HepG2 (cell line): ENCODE results near the gene STK32B. TPM values are rescaled to one million over a fixed set of nuclear protein-coding genes. Genes with fewer than 3 reads are reported as not detected.
"Not testable (repeated sequence)": the region's sequence is repeated elsewhere in the genome, so short reads cannot be mapped to it uniquely, and the experiment has no call there.

Experiments
- ATAC-seq: fragments of 200-7000 bp; cut with Tn5 transposase; 3 replicates; pipeline ENCODE4 v1.9.1; 2020; ENCODE audit warnings: mild to moderate bottlenecking, moderate library complexity
- BruUV-seq: library from RNA; stranded (reverse); fragments of 400-500 nt; replicated peaks from 2 replicates; lab custom pipeline; 2021; lab: Mats Ljungman, UMichigan
- CTCF ChIA-PET: fragments of 300-600 bp; formaldehyde crosslinking; extraction: SDS; loops from one replicate; lab custom pipeline; 2021; ENCODE audit warnings: low total read pairs, inconsistent platforms, low intra/inter-chr PET ratio; lab: Yijun Ruan, JAX
- POLR2A ChIA-PET: fragments of 350-600 bp; sonication (Branson Sonifier 250); formaldehyde crosslinking; loops from one replicate; lab custom pipeline; 2020; ENCODE audit warnings: antibody characterized with exemption, inconsistent platforms; lab: Yijun Ruan, JAX
- DNase-seq: peaks from one replicate; pipeline ENCODE4 v3.0.0-alpha.2; 2015; ENCODE audit warnings: low spot score
- FAIRE-seq: peaks from 3 replicates; lab custom pipeline; 2011; peaks lifted over from hg19 to GRCh38; lab: Jason Lieb, UNC
- H2AFZ ChIP-seq: one replicate; pipeline ENCODE4 v1.6.1; 2011; ENCODE audit warnings: low read length, inconsistent platforms
- H3K27ac ChIP-seq: fragments of 300-600 bp; 3 replicates; pipeline ENCODE4 v1.8.0; 2011; ENCODE audit warnings: mixed run types, mild to moderate bottlenecking, mixed read lengths, low read length, inconsistent platforms; ENCODE audit not compliant: insufficient read depth; ENCODE audit errors: extremely low read length
- H3K27me3 ChIP-seq, 2 experiments: fragments of 200-600 bp in 1 of 2; 2 replicates in 1 of 2; 3 replicates in 1 of 2; pipeline versions ENCODE4 v1.6.0 to v1.8.0; 2011; ENCODE audit warnings: low read length in 2 of 2, mild to moderate bottlenecking in 2 of 2, moderate library complexity in 2 of 2, inconsistent platforms in 1 of 2; ENCODE audit not compliant: insufficient read depth in 2 of 2, control insufficient read depth in 1 of 2
- H3K36me3 ChIP-seq, 2 experiments: fragments of 200-600 bp in 1 of 2; replicated peaks in 1 of 2; 2 replicates in 1 of 2; 3 replicates in 1 of 2; pipeline versions ENCODE4 v1.5.1 to v1.8.0; 2011; ENCODE audit warnings: low read length in 2 of 2, inconsistent platforms in 1 of 2; ENCODE audit not compliant: insufficient read depth in 2 of 2, control insufficient read depth in 1 of 2
- H3K4me1 ChIP-seq: 2 replicates; pipeline ENCODE4 v1.5.1; 2012; ENCODE audit warnings: low read length, inconsistent platforms; ENCODE audit not compliant: insufficient read depth
- H3K4me2 ChIP-seq: 2 replicates; pipeline ENCODE4 v1.6.0; 2011; ENCODE audit warnings: low read depth, low read length, inconsistent platforms
- H3K4me3 ChIP-seq, 3 experiments: fragments of 200-600 bp in 1 of 3; sonication (generic), shearing (Covaris generic) in 1 of 3; replicated peaks in 1 of 3; 2 replicates each; pipeline ENCODE4 v1.5.1; 2011 to 2016; ENCODE audit warnings: low read length in 3 of 3, inconsistent platforms in 2 of 3, low read depth in 2 of 3, mild to moderate bottlenecking in 2 of 3, control low read depth in 1 of 3, mixed read lengths in 1 of 3; ENCODE audit not compliant: insufficient read depth in 1 of 3
- H3K79me2 ChIP-seq: one replicate; pipeline ENCODE4 v1.6.1; 2011; ENCODE audit warnings: low read length, inconsistent platforms; ENCODE audit not compliant: insufficient read depth
- H3K9ac ChIP-seq: 2 replicates; pipeline ENCODE4 v1.6.0; 2011; ENCODE audit warnings: mild to moderate bottlenecking, low read depth, low read length, inconsistent platforms; ENCODE audit not compliant: insufficient read depth
- H3K9me3 ChIP-seq: 2 replicates; pipeline ENCODE4 v1.5.1; 2012; ENCODE audit warnings: mild to moderate bottlenecking, low read length
- H4K20me1 ChIP-seq: 2 replicates; pipeline ENCODE4 v1.6.0; 2011; ENCODE audit warnings: inconsistent platforms, mild to moderate bottlenecking, low read length, moderate library complexity; ENCODE audit not compliant: insufficient read depth
- GZF1 ChIP-seq: sonication (generic); formaldehyde crosslinking; IDR thresholded peaks from 2 replicates; pipeline ENCODE4 v1.5.1; 2020; ENCODE audit warnings: mild to moderate bottlenecking, missing genetic modification reagents
- NFYC ChIP-seq: IDR thresholded peaks from 2 replicates; pipeline ENCODE4 v1.6.1; 2016; ENCODE audit warnings: missing genetic modification reagents, missing compliant biosample characterization
- ZFP37 ChIP-seq: sonication (generic); formaldehyde crosslinking; IDR thresholded peaks from 2 replicates; pipeline ENCODE4 v1.4.0; 2020; ENCODE audit warnings: missing genetic modification reagents, borderline replicate concordance
- ZMYM3 ChIP-seq: sonication (generic); formaldehyde crosslinking; IDR thresholded peaks from 2 replicates; pipeline ENCODE4 v1.5.1; 2020; ENCODE audit warnings: mild to moderate bottlenecking, missing genetic modification reagents
- WGBS: methylation state at CpG from one replicate; pipeline ENCODE4 v1.1.6; 2017; ENCODE audit warnings: low lambda C conversion rate; 5-methylcytosine and 5-hydroxymethylcytosine counted together
- in situ Hi-C: cut with HindIII; loops from 2 replicates; pipeline ENCODE4 v1.10.0; 2017; ENCODE audit warnings: low pct_unique_long_range_greater_than_20kb; ENCODE audit not compliant: extremely low pct_ligation_motif_present
- intact Hi-C: fragments of 100-400 bp; cut with micrococcal nuclease; formaldehyde crosslinking; loops from one replicate; pipeline ENCODE4 v1.10.0; 2022; ENCODE audit not compliant: unreplicated experiment
- polyA plus RNA-seq, 8 experiments: library from polyadenylated mRNA; depleted of rRNA in 3 of 8; stranded (reverse) in 7 of 8; unstranded in 1 of 8; fragments of >200 nt; fragmentation: Illumina TruSeq in 4 of 8; extraction: Trizol in 4 of 8; gene quantifications; 2 replicates each; pipeline versions ENCODE4 v1.2.1 to v1.2.3, GENCODE V29; 2011 to 2016; ENCODE audit warnings: low read depth in 4 of 8, missing spikeins in 1 of 8, mixed read lengths in 1 of 8; ENCODE audit not compliant: insufficient read depth in 1 of 8
- total RNA-seq, 5 experiments: library from RNA; depleted of rRNA; stranded (reverse); fragments of >200 nt; fragmentation: Illumina TruSeq; extraction: Trizol; gene quantifications; 2 replicates each; pipeline ENCODE4 v1.2.3, GENCODE V29; 2016; ENCODE audit warnings: low read depth in 1 of 5
- TF ChIP-seq, protein P1 (sequence below): sonication (generic); formaldehyde crosslinking; IDR thresholded peaks from 2 replicates; pipeline ENCODE4 v1.4.0; 2020; ENCODE audit warnings: missing genetic modification reagents

STK32B gene
- total and polyA plus RNA-seq, 2 of the 13 experiments (the other 11 are each of a cell fraction or from before 2014, with no cell fraction given), result not detected

DNA sequence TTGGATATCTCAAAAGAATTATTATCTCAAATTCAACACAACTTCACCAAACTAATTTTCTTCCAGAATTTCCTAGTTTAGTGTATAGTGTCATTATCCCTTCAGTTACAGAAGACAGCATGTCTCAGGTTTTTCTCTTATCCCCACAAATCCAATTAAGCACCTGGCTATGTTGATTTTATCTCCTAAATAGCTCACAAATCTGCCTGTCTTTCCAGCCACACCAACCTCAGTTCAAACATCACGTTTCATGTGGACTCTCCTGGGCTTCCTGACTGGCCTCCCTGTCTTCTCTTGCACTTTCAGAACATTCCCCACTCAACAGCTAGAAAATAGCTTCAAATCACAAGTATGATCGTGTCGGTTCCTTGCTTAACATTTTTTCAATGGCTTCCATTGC, 14.8 kb downstream of the STK32B start (continued):
- TF ChIP-seq, protein P1, sequence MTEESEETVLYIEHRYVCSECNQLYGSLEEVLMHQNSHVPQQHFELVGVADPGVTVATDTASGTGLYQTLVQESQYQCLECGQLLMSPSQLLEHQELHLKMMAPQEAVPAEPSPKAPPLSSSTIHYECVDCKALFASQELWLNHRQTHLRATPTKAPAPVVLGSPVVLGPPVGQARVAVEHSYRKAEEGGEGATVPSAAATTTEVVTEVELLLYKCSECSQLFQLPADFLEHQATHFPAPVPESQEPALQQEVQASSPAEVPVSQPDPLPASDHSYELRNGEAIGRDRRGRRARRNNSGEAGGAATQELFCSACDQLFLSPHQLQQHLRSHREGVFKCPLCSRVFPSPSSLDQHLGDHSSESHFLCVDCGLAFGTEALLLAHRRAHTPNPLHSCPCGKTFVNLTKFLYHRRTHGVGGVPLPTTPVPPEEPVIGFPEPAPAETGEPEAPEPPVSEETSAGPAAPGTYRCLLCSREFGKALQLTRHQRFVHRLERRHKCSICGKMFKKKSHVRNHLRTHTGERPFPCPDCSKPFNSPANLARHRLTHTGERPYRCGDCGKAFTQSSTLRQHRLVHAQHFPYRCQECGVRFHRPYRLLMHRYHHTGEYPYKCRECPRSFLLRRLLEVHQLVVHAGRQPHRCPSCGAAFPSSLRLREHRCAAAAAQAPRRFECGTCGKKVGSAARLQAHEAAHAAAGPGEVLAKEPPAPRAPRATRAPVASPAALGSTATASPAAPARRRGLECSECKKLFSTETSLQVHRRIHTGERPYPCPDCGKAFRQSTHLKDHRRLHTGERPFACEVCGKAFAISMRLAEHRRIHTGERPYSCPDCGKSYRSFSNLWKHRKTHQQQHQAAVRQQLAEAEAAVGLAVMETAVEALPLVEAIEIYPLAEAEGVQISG (CRISPR knock-in tag), result no peak

DNA sequence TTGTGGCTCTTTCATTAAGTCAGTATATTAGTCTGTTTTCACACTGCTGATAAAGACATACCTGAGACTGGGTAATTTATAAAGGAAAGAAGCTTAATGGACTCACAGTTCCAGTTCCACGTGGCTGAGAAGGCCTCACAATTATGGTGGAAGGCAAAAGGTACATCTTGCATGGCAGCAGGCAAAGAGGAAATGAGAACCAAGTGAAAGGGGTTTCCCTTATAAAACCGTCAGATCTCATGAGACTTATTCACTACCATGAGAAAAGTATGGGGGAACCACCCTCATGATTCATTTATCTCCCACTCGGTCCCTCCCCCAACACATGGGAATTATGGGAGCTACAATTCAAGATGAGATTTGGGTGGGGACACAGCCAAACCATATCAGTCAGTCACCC, 15.7 kb downstream of the STK32B start:
- H3K9ac ChIP-seq, intact Hi-C loops, H3K4me2 ChIP-seq, H3K27ac ChIP-seq, H3K4me3 ChIP-seq, BruUV-seq, H3K4me1 ChIP-seq, H3K27me3 ChIP-seq, H2AFZ ChIP-seq, ATAC-seq, H3K36me3 ChIP-seq, POLR2A ChIA-PET, FAIRE-seq, DNase-seq, CTCF ChIA-PET, in situ Hi-C loops, H3K79me2 ChIP-seq, H4K20me1 ChIP-seq, H3K9me3 ChIP-seq: not testable (repeated sequence)
- WGBS, result 0% methylated on average over 3 of the region's 3 CpGs

DNA sequence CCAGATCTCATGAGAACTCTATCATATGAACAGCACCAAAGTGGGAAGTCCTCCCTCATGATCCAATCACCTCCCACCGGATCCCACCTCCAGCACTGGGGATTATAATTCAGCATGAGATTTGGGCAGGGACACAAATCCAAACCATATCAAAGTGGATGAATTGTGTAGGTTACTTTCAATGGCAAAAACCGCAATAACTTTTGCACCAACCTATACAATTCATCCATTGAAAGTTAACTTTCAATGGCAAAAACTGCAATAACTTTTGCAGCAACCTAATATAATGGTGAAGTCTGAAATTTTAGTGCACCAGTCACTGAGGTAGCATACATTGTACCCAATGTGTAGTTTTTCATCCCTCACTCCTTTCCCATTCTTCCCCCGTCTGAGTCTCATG, 16.6 kb downstream of the STK32B start:
- Histone ChIP-seq H4K20me1 (no peaks in the 10 kb centered on the region), H3K27me3 (no peaks in the 10 kb centered on the region), H3K4me2 (no peak overlapping the region), H3K79me2 (no peaks in the 10 kb centered on the region), H3K9me3 (no peaks in the 10 kb centered on the region), H3K36me3 (no peaks in the 10 kb centered on the region), H3K4me3 (no peak overlapping the region), H3K4me1 (no peaks in the 10 kb centered on the region), H3K27ac (no peak overlapping the region), H2AFZ (no peak overlapping the region), H3K9ac (no peak overlapping the region)
- FAIRE-seq, result no peak
- DNase-seq, result no peak
- BruUV-seq, result no TSS peak
- ChIA-PET CTCF (no interaction called here), POLR2A (no interaction called here)
- ATAC-seq, result no peak
- 20% methylated on average over 3 of the region's 3 CpGs for WGBS
- intact Hi-C loops (no loop called here), in situ Hi-C loops (no loop called here)
- TF ChIP-seq GZF1 (CRISPR knock-in tag) (no peak), ZMYM3 (no peak), NFYC (no peak), ZFP37 (CRISPR knock-in tag) (no peak)
